HG03469 (cell line): ENCODE data around the gene OLIG3.

Source experiments
- ATAC-seq: cut with Tn5 transposase; IDR thresholded peaks from one replicate; pipeline ENCODE4 v1.9.1; 2021; ENCODE audit warnings: mild to moderate bottlenecking, moderate library complexity, moderate number of reproducible peaks; ENCODE audit not compliant: unreplicated experiment

OLIG3 gene

GRCh38 chr6:137496368-137496767 is 2.2 kb upstream of the OLIG3 start:
- ATAC-seq: no peak

- no peak for ATAC-seq
Measured at GRCh38 chr6:137495703-137496336, 1.6 kb upstream of the OLIG3 start.

DNA sequence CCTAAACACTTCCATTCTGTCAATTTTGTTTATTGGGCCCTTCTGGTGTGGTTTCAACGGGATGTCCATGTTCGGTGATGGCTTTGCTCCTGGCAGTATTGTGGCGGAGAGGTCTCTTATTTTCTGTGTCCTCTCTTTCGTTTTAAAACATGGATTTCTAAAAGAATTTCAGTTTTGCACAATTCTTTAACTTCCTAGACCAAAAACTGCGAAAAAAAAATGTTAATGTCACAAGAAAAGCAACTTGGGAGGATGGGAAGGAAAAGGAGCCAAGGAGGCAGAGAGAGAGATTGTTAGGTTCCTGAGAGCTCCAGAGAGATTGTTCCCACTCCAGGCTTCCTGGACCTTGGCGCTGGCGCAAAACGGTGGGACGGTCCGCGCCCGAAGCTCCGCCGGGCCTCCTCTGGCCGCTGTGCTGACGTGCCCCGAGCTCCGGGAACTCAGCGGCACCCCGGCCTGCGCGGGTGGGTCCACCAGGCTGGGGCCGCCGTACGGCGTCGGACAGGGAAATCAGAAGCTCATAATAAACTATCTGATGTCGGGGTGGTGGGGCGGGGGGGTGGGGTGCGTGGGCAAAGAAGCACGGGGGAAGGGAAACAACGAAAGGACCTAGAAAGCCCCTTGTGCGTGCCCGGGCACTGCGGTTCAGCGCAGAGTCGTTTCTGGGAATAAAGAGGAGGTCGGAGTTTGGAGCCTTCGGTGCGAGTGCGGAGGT is 951 bp upstream of the OLIG3 start:
- no peak for ATAC-seq

- ATAC-seq: no peak
Measured at GRCh38 chr6:137493218-137494038, 766 bp downstream of the OLIG3 start.

- no peak for ATAC-seq
Measured at GRCh38 chr6:137492289-137493217, 1.6 kb downstream of the OLIG3 start.

DNA sequence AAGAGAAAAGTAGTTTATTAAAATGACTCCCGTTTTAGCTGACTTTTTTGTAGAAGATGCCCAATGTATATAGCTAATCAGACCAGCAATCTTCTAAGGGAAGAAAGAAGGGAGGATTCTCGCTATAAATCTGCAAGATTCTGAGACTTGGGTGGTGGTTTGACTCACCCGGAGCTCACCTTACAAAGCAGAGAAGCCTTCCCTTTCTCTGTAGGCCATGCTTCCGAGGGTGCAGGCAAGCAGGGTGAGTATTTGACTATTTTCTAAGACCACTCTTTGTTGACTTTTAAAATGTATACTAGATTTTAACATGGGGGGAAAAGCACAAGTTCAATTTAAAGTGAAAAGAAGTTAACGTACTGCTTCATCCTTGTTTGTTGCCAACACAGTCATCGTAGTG is 2.7 kb downstream of the OLIG3 start:
- ATAC-seq: no peak

- ATAC-seq: no peak
Measured at GRCh38 chr6:137490961-137491360, 3.2 kb downstream of the OLIG3 start.

GRCh38 chr6:137490006-137490905 is 3.9 kb downstream of the OLIG3 start:
- no peak for ATAC-seq

- no peak for ATAC-seq
Measured at GRCh38 chr6:137489046-137490005, 4.9 kb downstream of the OLIG3 start.

DNA sequence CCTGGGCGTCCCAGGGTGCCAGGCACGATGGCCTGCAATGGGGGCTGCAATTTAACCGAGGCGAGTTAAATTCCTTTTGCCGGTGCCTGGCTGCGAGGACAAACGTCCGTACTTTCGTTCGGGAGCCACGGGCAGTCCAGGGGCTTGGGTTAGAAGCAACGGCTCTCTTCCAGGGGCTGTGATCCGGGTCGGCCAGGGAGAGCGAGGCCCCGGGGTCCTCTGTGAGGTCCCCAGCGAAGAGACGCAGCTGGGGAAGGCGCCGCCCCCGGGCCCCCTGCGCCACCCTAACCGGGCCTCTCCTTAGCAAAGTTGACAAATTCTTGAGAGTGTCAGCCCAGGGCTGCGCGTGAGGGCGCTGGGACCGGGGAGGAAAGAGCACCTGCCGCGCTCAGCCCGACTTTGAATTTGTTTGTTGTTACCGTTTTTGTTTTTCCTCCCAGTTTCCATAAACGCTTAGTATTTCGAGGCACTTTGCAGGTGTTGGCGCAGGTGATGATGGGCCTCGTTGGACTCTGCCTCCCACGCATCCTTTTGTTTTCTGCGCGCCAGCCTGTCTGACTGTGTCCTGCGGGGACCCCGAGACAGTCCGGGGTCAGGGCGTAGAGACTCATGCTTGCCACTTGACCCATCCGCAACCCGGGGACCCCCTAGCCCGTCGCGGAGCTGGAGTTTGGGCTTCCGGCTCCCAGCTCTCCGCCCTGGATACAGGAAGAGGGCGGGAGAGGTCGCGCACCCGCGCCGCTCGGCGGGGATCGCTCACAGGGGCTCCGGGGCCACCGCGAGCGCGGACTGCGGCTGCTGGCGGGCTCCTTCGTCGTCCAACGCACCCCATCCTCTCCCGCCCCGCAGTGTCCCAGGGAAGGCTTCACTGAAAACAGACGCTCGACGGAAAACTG is 5.8 kb downstream of the OLIG3 start:
- ATAC-seq: no peak

DNA sequence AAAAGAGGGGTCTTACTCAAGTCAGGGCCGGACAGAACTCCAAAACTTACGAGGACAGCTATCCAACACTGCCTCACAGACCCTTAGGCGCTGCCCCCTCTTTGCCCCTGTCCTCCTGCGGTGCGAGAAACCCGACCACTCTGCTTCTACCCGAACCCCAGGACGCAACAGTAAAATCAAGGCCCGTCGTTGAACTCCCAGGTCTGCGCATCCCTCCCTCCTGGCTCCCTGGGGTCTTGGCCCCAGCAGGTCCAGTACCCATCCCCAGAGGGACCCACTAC is 6.4 kb downstream of the OLIG3 start:
- ATAC-seq: no peak

DNA sequence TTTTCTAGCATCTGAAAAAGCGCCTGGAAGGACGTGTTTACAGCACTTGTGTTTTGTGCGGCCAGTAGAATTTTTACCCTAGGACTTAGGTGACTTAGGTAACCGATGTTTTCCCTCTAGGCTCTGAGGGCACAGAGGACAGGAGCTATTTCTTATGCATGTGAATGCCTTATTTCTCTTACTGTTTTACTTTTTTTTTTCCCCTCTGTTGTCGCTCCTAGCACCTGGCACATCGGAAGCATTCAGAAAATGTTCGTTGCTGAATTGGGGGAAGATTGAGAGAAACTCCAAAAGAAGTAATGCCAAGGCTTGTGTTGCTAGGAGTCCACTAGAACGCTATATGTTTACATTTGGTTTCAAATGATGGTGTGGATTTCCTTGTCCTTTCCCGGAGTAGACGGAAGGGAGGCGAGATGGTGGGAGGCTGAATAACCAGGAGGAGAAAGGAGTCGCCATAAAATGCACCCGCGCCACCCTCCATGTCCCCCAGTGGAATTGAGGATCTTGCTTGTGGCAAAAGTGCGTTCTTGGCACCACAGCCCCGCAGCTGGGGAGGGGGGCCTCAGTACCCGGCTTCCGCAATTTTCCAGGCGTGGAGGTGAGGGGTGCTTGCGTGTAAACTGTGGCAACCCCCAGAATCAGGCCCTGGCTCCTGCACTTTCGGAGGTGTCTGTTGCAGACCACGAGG is 6.9 kb downstream of the OLIG3 start:
- no peak for ATAC-seq

DNA sequence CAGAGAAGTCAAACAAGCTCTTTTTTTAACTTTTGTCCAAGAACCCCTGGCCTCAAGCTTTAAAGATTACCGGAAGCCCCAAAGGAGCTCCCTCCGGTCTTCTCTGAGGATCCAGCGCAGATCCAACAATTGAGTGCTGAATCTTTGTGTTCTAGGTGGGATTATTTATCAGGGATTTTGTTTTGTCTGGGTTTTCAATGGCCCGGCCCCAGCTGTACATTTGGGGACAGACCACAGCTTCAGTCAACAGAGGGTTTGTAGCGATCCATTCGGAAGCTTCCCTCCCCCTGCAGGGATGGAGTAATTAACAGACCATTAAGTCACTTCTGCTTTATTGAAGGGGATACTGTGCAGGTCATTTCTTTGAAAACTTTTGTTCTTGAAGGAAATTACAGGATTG is 7.8 kb downstream of the OLIG3 start:
- no peak for ATAC-seq

DNA sequence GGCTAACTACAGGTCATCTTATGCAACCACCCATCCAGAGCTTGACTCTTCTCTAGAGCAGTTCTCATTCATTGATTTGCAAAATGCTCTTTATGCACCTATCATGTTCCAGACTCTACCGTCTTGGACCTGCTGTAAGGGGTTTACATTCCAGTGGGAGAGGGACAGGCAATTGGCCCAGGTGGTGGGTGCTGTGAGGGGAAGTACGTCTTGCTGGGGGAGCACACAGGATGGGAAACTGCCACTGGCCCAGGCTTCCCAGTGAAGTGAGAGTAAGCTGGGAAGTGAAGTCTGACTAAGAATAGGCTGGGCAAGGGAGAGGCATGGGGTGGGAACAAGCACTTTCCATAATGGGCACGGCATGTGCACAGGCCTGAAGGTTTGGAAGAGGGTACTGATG is 13.8 kb downstream of the OLIG3 start:
- no peak for ATAC-seq

DNA sequence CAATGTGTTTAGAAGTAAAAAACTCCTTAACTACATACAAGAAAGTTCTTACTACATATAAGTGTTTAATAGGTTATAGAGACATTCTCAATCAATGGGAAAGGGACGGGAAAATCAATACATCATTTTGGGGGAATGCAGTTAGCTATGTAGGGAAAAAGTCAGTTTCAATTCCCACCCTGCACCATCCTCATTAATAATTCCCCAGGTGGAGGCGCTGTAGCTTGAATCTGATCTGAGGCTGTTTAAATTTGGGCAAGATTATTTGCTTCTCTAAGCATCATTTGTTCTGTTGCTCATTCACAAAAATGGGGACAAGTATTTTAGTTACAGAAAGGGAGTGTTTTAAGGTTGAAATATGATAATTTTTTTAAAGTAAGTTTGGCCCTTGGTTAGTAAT is 19.1 kb downstream of the OLIG3 start:
- no peak for ATAC-seq

DNA sequence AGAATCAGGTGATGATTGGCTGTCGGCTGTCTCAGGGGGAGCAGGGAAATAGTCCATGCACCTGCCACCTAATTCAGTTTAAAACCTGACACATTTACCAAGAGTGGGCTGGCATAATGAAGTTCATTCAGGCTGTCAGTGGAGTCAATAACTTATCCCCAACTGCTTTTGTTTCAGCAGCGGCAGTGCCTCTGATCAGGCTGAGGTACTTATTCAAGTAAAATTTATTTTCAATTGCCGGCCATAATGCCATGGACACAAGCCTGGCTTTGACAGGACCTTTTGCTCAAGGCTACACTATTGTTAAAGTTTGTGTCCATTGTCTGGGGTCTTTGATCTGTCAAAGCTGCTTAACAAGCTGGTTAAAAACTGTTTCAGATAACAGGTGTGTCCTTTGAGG is 20.6 kb downstream of the OLIG3 start:
- no peak for ATAC-seq

- no peak for ATAC-seq
Measured at GRCh38 chr6:137472641-137473137, 21.5 kb downstream of the OLIG3 start.
